ENCODE data around the gene TLK1.
"Not testable (repeated sequence)": the region's sequence is repeated elsewhere in the genome, so short reads cannot be mapped to it uniquely, and the experiment has no call there.

The TLK1 gene

DNA sequence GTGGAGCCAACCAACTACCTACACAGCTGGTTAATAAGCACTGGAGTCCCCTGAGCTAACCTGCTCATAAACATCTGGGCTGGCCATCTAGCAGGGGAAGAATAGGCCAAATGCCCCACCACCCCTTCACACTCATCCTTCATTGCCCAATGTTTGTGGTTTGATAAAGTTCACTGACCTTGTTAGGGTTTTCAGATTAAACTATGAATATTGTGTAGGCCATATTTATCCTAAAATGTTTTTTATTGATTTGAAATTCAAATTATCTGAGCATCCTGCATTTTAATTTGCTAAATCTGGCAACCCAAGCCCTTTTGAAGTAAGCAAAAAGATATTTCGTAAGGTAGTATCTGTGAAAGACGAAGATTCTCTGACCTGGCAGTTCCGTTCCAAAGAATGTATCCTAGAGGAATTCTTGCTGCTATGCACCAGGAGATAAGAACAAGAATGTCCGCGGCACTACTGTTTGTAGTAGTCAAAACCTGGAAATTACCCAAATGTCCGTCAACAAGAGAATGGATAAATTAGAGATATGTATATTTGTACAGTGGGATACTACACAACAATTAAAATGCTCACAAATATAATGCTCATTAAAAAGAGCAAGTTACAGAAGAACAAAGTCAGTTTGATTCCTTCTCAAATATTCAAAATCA, 5.8 kb upstream of the TLK1 start:
- no peaks in the 10 kb centered on the region for H3K36me3 ChIP-seq (ENCODE audit: control insufficient read depth, insufficient read depth, low read length)
- H3K9ac ChIP-seq (ENCODE audit: low read length): no peak overlapping the region
- H3K27me3 ChIP-seq (ENCODE audit: control insufficient read depth, insufficient read depth, low read length): no peaks in the 10 kb centered on the region
- no peak overlapping the region for H3K27ac ChIP-seq (ENCODE audit: low read depth, low read length)
- peaks cover 2% of the 10 kb centered on the region for H3K4me1 ChIP-seq (ENCODE audit: control insufficient read depth, insufficient read depth, low read length)
- H3K4me3 ChIP-seq (ENCODE audit: low read length): no peak overlapping the region

DNA sequence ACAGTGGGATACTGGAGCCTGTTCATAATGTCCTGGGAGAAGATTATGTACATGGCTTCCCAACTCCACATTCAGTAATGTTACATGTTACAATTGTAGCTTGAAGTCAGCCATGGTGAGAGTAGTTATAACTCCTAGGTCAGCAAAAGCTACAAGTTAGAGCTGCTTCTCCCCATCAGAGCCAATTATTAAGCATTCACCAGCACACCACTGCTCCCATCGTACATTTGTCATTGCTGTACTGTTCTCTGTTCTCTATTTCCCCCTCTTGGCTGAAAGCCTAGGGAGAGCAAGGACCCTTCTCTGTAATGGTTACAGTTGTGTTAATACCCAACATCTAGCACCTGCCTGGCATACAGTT, 5.3 kb upstream of the TLK1 start:
- Histone ChIP-seq H3K36me3 (ENCODE audit: control insufficient read depth, insufficient read depth, low read length) (no peaks in the 10 kb centered on the region), H3K4me1 (ENCODE audit: control insufficient read depth, insufficient read depth, low read length) (peaks cover 2% of the 10 kb centered on the region), H3K4me3 (ENCODE audit: low read length) (no peak overlapping the region), H3K27me3 (ENCODE audit: control insufficient read depth, insufficient read depth, low read length) (no peaks in the 10 kb centered on the region), H3K9ac (ENCODE audit: low read length) (no peak overlapping the region), H3K27ac (ENCODE audit: low read depth, low read length) (no peak overlapping the region)

DNA sequence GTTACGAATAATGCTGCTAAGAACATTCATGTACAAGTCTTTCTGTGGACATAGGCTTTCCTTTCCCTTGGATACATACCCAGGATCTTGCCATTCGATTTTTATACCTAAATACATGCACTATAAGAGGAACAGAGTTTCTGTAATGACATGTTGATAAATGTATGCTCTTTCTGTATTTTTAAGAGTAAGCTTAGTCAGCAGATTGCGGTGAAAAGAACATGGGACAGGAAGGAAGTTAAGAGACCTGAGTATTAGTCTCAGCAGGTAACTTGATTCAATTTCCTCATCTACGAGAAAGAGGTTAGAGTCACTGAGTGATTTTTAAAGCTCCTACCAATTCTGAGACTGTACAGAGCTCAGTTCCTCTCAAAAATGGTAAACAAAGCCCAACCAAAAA, 2.6 kb upstream of the TLK1 start:
- Histone ChIP-seq H3K27ac (ENCODE audit: low read depth, low read length) (no peak overlapping the region), H3K27me3 (ENCODE audit: control insufficient read depth, insufficient read depth, low read length) (no peaks in the 10 kb centered on the region), H3K4me1 (ENCODE audit: control insufficient read depth, insufficient read depth, low read length) (peaks cover 8% of the 10 kb centered on the region), H3K9ac (ENCODE audit: low read length) (no peak overlapping the region), H3K4me3 (ENCODE audit: low read length) (no peak overlapping the region), H3K36me3 (ENCODE audit: control insufficient read depth, insufficient read depth, low read length) (no peaks in the 10 kb centered on the region)

DNA sequence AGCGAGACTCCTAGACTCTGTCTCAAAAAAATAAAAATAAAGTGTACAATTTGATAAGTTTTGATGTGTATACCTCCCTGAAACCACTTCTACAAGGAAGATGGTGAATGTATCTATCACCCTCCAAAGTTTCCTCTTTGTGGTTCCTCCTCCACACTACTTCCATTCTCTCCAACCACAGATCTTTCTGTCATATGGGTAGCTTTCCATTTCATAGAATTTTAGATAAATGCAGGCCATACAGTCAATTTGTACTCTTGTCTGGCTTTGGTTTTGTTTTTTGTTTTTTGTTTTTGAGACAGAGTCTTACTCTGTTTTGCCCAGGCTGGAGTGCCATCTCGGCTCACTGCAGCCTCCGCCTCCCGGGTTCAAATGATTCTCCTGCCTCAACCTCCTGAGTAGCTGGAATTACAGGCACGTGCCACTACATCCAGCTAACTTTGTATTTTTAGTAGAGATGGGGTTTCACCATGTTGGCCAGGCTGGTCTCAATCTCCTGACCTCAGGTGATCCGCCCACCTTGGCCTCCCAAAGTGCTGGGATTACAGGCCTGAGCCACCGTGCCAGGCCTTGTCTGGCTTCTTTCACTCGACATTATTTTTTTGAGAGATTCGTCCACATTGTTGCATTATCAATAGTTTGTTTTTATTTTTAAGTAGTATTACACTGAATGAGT, 2.0 kb upstream of the TLK1 start:
- H3K9ac ChIP-seq (ENCODE audit: low read length); H3K27me3 ChIP-seq (ENCODE audit: control insufficient read depth, insufficient read depth, low read length); H3K4me1 ChIP-seq (ENCODE audit: control insufficient read depth, insufficient read depth, low read length); H3K36me3 ChIP-seq (ENCODE audit: control insufficient read depth, insufficient read depth, low read length); H3K27ac ChIP-seq (ENCODE audit: low read depth, low read length); H3K4me3 ChIP-seq (ENCODE audit: low read length): not testable (repeated sequence)

DNA sequence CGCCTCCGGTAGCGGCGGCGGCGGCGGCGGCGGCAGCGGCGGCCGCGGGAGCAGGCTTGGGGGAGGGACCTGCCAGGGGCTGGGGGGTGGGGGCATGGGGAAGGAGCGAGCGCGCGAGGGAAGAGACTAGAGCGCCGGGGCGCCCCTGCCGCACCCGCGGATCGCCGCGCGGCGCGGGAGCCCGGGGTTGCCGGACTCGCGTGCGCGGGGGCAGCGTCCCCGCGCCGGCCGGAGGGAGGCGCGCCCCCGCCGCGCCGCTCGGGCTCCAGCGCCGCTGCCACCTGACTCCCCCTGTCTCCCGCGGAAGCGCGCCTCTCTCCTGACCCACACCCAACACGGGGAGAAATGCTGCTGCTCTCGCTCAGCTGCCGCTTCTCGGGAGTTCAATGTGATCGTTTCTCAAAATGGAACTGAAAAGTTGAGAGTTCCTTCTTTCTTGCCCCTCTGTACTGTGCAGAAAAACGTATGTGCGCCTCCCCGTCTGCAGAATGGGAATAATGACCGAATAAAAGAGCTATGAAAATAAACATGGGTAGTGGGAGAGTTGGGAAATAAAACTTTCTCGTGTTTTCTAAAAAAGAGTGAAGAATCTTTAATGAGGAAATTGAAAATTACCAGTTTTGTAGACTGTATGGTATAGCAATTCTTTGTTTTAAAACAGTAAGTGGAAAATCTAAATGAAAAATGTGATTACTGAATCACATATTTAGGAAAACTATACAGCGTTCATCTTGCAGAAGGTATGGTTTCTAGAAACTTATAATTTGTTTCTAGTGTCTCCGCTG, 455 bp upstream of the TLK1 start:
- Histone ChIP-seq H3K36me3 (ENCODE audit: control insufficient read depth, insufficient read depth, low read length) (no peaks in the 10 kb centered on the region), H3K4me1 (ENCODE audit: control insufficient read depth, insufficient read depth, low read length) (peaks cover 8% of the 10 kb centered on the region), H3K27me3 (ENCODE audit: control insufficient read depth, insufficient read depth, low read length) (no peaks in the 10 kb centered on the region), H3K9ac (ENCODE audit: low read length) (no peak overlapping the region), H3K4me3 (ENCODE audit: low read length) (peak overlapping the region; percentile 88), H3K27ac (ENCODE audit: low read depth, low read length) (peak overlapping the region; percentile 98)

DNA sequence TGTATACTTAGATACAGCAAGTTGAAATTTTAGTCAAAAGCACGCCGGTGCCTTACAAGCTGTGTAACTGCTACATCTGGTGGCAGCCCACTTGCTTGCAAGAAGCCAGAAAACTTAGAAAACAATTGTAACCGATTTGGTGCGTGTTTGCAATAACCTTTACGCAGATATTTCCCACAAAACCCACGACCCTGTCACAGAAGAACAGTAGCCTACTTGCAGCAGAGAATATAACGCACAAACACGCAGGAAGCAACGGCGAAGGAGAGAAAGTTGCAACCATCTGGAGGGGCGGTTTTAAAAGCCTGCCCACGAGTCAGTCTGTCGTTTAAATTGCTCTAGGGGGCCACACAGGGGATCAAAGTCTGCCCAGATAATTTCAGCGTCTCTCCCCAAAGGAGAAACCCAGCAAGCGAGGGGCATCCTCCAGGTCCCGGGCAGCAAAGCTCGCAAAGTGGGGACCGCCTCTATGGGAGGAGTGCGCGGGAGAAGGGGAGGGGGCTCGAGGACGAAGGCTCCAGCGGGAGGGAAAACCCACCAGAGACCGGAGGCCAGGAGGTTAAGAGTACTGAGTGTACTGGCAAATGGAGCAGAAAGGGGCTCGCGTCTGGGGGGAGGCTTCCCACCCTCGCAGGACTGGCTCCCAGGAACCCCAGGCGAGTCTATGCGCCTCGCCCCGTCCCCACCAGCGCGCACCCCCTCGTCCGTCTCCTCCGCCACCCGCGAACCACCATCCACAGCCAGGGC, 1.1 kb downstream of the TLK1 start:
- H3K4me3 ChIP-seq (ENCODE audit: low read length): peak overlapping the region; percentile 90
- peaks cover 8% of the 10 kb centered on the region for H3K4me1 ChIP-seq (ENCODE audit: control insufficient read depth, insufficient read depth, low read length)
- H3K27ac ChIP-seq (ENCODE audit: low read depth, low read length): peak overlapping the region; percentile 98
- H3K27me3 ChIP-seq (ENCODE audit: control insufficient read depth, insufficient read depth, low read length): no peaks in the 10 kb centered on the region
- peak overlapping the region; percentile 66 for H3K9ac ChIP-seq (ENCODE audit: low read length)
- no peaks in the 10 kb centered on the region for H3K36me3 ChIP-seq (ENCODE audit: control insufficient read depth, insufficient read depth, low read length)

DNA sequence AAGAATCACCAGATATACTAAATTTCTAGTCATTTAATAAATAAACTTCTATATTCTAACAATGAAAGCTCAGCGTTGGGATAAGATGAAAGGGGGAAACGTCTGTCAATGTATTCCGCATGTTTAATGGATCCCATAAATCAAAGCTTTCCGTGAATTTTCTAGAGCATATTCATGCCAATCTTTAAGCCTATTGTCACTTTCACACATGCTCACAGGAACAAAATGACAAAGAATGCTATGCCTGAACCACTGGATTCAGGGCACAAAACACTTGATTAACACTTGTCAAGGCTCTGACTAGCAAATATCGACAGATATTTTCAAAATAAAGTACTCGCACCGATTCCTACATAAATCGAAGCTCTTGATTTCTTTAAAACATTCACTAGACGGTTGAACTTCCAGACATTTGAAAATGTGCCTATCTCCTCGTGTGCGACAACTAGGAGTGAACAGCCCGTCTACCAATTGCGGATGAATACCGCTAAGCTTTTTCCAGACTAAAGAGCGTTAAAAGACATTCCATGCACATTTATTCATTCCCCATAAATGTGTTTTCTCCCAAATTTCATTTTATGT, 1.8 kb downstream of the TLK1 start:
- Histone ChIP-seq H3K27me3 (ENCODE audit: control insufficient read depth, insufficient read depth, low read length) (no peaks in the 10 kb centered on the region), H3K27ac (ENCODE audit: low read depth, low read length) (no peak overlapping the region), H3K4me3 (ENCODE audit: low read length) (peak overlapping the region; percentile 90), H3K9ac (ENCODE audit: low read length) (peak overlapping the region; percentile 14), H3K36me3 (ENCODE audit: control insufficient read depth, insufficient read depth, low read length) (no peaks in the 10 kb centered on the region), H3K4me1 (ENCODE audit: control insufficient read depth, insufficient read depth, low read length) (peaks cover 11% of the 10 kb centered on the region)

DNA sequence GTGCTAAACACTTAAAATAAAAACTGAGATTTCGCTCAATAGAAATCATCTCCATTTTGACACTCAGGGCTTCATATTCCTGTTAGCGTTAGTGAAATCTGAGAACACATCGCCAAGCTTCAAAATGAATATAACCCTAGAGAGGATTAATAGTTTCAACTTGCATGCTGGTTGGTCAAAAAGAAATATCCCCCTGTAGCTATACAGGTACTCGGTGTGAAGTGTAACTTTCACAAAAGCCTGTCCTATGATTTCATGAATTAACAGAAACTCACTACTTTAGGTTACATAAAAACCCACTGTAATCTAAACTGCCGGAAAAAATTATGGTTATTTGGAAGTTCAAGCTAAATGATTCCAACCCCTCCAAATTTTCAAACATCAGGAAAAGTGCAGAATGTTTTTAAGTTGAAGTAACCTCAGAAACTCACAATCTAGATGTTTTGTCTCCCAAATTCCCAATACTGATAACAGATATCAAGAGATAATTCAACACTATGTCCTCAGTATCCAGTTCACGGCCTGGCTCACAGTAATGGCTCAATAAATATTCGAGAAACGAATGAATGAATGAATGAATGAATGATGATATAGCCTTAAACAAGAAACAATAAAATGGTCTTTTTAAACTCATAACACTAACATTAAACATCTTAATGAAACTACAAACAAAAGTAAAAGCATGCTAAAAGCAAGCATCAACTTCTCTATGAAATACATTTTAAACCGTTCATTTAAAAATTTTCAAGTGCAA, 2.5 kb downstream of the TLK1 start:
- Histone ChIP-seq H3K9ac (ENCODE audit: low read length) (peak overlapping the region; percentile 14), H3K27me3 (ENCODE audit: control insufficient read depth, insufficient read depth, low read length) (no peaks in the 10 kb centered on the region), H3K4me1 (ENCODE audit: control insufficient read depth, insufficient read depth, low read length) (peaks cover 11% of the 10 kb centered on the region), H3K36me3 (ENCODE audit: control insufficient read depth, insufficient read depth, low read length) (no peaks in the 10 kb centered on the region), H3K4me3 (ENCODE audit: low read length) (peak overlapping the region; percentile 23), H3K27ac (ENCODE audit: low read depth, low read length) (no peak overlapping the region)

DNA sequence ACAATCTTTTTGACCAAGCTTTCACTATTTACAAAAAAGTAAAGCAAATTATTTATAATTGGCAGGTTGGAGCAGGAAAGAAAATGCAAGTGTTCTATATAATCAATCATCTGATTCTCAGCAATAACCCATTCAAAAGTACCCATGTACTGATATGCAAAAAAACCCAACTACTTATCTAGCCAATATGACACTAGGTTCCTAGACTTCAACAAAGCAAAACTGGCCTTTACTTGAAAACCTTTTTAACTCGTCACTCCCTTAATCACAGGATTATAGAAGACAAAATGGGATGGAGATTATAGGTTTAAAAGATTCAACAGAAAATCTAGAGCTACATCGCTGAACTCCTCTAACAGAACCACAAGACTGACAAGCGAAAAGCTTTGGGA, 3.6 kb downstream of the TLK1 start:
- no peak overlapping the region for H3K4me3 ChIP-seq (ENCODE audit: low read length)
- no peaks in the 10 kb centered on the region for H3K36me3 ChIP-seq (ENCODE audit: control insufficient read depth, insufficient read depth, low read length)
- no peaks in the 10 kb centered on the region for H3K27me3 ChIP-seq (ENCODE audit: control insufficient read depth, insufficient read depth, low read length)
- peaks cover 11% of the 10 kb centered on the region for H3K4me1 ChIP-seq (ENCODE audit: control insufficient read depth, insufficient read depth, low read length)
- H3K27ac ChIP-seq (ENCODE audit: low read depth, low read length): no peak overlapping the region
- H3K9ac ChIP-seq (ENCODE audit: low read length): no peak overlapping the region

DNA sequence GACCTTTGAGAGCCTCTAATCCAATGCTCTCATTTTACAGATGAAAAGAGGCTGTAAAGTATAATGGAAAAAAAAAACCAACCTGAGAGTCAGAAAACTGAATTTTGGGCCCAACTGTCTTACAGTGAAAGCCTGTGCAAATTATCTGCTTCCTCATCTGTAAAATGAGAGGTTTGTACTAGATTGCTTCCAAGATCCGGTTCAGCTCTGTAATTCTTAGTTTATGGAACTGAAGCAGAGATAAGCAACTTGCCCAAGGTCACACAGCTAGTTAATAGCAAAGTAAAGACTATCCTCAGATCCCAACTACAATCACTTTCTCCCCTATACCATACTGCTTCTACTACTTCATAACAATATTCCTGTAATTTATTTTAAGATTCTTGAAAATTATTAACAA, 6.3 kb downstream of the TLK1 start:
- Histone ChIP-seq H3K9ac (ENCODE audit: low read length) (no peak overlapping the region), H3K27me3 (ENCODE audit: control insufficient read depth, insufficient read depth, low read length) (no peaks in the 10 kb centered on the region), H3K4me1 (ENCODE audit: control insufficient read depth, insufficient read depth, low read length) (peaks cover 9% of the 10 kb centered on the region), H3K4me3 (ENCODE audit: low read length) (no peak overlapping the region), H3K27ac (ENCODE audit: low read depth, low read length) (no peak overlapping the region), H3K36me3 (ENCODE audit: control insufficient read depth, insufficient read depth, low read length) (no peaks in the 10 kb centered on the region)

DNA sequence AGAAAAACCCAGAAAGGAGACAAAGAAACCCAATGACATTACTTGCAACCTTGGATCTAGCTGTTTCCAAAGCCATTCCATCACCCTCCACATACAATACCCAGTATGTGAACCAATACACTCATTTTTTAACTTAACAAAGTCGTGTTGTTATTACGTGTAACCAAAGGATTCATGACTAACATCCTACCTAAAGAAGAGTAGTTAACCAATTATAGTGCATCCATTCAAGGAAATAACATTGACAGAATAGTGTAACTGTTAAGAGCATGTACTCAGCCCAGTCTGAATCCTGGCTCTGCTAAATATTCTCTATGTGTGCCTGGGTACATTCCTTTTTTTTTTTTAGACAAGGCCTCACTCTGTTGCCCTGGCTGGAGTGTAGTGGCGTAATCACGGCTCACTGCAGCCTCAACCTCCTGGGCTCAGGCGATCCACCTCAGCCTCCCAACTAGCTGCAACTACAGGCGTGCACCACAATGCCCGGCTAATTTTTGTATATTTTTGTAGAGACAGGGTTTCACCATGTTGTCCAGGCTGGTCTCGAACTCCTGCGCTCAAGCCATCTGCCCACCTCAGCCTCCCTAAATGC, 9.9 kb downstream of the TLK1 start:
- Histone ChIP-seq H3K9ac (ENCODE audit: low read length) (no peak overlapping the region), H3K4me1 (ENCODE audit: control insufficient read depth, insufficient read depth, low read length) (peaks cover 3% of the 10 kb centered on the region), H3K36me3 (ENCODE audit: control insufficient read depth, insufficient read depth, low read length) (no peaks in the 10 kb centered on the region), H3K27ac (ENCODE audit: low read depth, low read length) (no peak overlapping the region), H3K27me3 (ENCODE audit: control insufficient read depth, insufficient read depth, low read length) (no peaks in the 10 kb centered on the region), H3K4me3 (ENCODE audit: low read length) (no peak overlapping the region)
